Activated CD8-positive, alpha-beta memory T cell treated with anti-CD3 and anti-CD28 coated beads, Interleukin-2, amount 50 U/mL, for 1 hour (primary cell): ENCODE measurements around the gene PCK2.

Source experiments
- DNase-seq: peaks from one replicate; pipeline ENCODE4 v3.0.0-alpha.2; 2020; ENCODE audit errors: extremely low read depth

Gene PCK2

GRCh38 chr14:24136684-24137528 is 42.8 kb downstream of the PCK2 start:
- no peak for DNase-seq

GRCh38 chr14:24137529-24138395 is 43.7 kb downstream of the PCK2 start:
- no peak for DNase-seq

- no peak for DNase-seq
Observed at GRCh38 chr14:24138396-24139271, 44.5 kb downstream of the PCK2 start.

DNA sequence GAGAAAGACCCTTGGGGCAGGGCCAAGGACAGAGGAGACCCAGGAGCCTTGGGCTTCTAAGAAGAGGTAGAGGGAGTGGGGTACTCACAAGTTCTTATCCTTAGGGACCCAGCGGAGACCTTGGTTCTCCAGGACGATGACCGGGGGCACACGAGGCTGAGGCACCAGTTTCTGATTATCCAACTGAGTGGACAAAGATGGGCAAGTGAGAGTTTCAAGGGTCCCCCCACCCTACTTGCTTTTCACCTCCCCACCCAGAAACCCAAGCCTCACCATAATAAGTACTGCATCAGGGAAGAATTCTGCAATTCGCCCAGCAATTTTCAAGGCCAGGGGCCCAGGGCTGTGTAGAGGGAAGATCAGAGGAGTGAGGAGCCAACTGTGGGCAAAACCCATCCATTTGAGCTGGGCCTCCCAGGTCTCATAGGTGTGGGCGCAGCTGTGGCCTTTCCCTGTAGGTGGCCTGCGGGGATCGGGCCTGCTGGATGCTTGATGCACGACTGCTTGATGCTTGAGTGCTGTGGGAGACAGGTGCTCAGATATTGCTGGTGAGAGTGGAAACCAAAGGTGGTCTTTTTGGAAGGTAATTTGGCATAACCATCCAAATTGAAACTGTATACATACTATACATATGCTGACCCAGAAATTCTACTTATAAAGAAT is 45.3 kb downstream of the PCK2 start:
- no peak for DNase-seq

- peak; percentile 99 for DNase-seq
Observed at GRCh38 chr14:24141097-24141880, 47.2 kb downstream of the PCK2 start, which contains the start of gene EMC9. EMC9 (minus strand) TSS chr14:24141591; CDS start chr14:24141304, 287 bp downstream.

DNA sequence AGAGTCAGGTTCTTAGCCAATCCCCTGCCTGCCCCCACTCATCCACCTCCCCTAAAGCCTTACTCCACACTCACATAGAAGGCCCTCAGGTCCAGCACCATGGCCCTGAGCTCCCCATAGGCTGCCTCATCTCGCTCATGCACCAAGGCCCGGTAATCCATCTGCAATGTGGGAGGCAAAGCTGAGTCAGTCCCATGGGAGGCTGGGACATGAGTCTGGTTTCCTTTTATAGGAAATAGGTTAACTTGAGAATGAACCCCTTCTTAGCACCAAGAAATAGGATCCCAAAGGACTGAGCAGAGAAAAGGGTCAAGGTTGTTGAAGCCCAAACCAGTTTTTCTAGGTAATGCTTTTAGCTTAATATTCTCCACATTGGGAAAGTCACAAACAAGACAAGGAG is 49.4 kb downstream of the PCK2 start:
- DNase-seq = no peak

DNA sequence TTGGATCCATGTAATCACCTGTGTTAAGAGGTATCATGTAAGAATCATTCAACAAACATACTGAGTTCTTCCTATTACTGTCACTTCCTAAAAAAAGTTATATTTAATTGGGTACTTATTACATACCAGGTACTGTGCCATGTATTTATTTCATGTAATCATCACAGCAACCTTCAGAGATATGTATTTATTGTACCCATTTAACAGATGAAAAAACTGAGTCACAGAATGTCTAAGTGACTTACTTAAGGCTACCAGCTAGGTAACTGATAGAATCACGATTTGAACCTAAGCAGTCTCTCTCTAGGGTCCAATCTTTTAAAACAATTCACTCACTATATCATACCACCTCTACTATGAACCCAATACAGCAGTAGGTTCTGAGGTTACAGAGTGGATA is 50.3 kb downstream of the PCK2 start:
- DNase-seq = no peak

DNA sequence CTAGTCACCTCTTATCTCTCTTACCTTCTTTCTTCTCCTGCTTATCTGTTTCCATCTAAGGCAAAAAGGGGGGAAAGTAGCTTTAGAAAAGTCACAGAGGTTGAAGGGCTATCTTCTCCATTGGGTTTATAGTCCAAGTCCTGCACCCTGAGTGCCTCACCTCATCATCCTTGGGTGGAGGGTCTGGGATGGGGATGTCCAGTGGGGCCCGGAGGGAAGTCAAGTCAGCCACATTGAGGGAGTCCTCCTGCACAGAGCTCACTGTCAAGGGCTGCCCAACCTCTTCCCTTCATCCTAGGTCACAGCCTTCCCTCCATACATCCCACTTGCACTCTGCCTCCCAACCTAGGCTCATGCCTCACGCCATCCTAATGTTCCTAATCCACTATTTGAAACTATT is 51.1 kb downstream of the PCK2 start:
- no peak for DNase-seq

DNA sequence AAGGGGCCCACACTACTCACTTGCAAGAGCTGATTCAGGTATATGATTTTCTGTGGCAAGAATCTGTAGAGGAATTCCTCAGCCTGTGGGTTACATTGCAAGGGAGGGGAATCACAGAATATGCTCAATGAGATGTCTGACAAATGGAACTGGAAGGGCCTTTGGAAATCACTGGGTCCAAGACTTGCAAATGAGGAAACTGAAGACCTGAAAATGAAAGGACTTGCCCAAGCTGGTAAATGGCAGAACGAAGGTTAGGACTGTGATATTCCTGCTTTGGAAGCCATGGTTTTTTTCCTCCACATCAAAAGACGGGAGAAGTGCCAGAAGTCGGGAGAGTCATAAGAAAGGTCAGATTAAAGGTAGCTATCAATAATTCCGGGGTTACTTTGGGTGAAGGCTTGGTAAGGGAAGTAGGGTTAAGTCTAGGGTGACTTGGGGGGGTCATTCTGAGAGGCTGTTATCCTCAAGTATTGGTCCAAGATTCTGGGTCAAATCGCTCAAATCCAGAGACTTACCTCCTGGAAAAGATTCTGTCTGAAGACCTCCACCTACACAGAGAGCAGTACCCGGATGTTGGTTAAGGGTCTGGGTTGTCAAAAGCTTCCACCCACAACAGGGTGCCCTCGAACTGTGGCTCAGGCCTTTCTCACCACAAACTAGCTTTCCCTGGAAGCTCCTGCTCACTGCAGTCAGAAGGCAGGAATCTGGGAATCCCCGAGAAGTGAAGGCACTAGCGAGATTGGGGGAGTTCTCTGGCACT is 51.8 kb downstream of the PCK2 start:
- no peak for DNase-seq

- peak; percentile 48 for DNase-seq
Observed at GRCh38 chr14:24146453-24146977, 52.4 kb downstream of the PCK2 start, which contains the start of gene PSME2. PSME2 (minus strand) TSS chr14:24146610; CDS start chr14:24146581, 29 bp downstream.

DNA sequence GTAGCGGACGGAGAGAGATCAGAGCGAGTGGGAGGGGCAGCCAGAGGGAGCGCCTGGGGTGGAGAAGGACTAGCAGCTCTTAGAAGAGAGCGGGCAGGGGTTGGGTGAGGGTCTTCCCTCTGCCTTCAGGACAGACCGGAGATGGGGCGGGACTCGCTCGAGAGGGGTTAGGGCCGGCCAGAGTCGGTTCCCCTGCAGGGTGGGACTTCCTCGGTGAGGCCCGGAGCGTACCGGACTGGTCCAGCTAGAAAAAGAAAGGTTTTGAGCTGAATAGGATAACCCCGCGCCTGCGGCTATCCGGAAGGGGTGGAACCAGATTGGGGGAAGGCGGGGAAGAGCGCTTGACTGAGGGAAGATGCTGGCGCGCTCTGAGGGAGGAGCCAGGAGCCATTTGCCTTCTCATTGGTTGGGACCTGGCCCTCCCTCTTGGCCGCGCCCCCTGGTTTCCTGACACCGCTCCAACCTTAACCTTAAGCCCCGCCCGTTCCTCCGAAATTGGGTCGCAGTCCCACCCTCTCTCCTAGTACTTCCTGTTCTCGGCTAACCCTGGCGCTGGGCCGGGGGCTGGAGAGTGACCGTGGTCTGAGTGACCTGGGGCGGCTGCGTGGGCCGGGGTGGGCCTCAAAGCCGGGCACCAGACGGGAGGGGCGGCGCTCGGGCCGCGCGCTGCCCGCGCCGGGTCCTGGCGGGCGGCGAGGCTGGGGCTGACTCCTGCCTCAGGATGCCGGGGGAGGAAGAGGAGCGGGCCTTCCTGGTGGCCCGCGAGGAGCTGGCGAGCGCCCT is 53.1 kb downstream of the PCK2 start, which contains the start of gene RNF31:
RNF31 (plus strand) TSS at position 521 of the 783 bp plus-strand sequence; CDS start at position 722, 201 bp downstream.
- peak; percentile 93 for DNase-seq

GRCh38 chr14:24147761-24148428 is 53.8 kb downstream of the PCK2 start:
- DNase-seq = no peak

- DNase-seq = no peak
Observed at GRCh38 chr14:24149302-24149969, 55.3 kb downstream of the PCK2 start.

DNA sequence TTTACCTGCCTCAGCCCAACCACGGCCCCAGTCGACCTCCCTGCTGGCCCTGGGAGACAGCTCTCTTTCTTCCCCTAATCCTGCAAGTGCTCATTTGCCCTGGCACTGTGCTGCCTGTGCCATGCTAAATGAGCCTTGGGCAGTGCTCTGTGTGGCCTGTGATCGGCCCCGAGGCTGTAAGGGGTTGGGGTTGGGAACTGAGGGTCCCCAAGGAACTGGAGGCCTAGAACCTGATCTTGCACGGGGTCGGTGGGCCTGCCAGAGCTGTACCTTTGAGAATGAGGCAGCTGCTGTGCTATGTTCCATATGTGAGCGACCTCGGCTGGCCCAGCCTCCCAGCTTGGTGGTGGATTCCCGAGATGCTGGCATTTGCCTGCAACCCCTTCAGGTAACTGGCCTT is 56.0 kb downstream of the PCK2 start:
- no peak for DNase-seq

- DNase-seq = no peak
Observed at GRCh38 chr14:24150567-24150966, 56.5 kb downstream of the PCK2 start.

DNA sequence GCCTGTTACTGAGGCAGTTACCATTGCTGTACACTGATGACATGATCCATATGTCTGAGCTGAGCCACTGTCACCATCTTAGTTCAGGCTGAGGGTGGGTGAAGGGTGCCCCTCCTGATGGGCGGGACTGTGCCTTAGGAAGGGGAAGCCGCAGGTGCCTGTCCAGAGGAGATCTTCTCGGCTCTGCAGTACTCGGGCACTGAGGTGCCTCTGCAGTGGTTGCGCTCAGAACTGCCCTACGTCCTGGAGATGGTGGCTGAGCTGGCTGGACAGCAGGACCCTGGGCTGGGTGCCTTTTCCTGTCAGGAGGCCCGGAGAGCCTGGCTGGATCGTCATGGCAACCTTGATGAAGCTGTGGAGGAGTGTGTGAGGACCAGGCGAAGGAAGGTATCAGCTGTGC is 56.9 kb downstream of the PCK2 start:
- DNase-seq = no peak

DNA sequence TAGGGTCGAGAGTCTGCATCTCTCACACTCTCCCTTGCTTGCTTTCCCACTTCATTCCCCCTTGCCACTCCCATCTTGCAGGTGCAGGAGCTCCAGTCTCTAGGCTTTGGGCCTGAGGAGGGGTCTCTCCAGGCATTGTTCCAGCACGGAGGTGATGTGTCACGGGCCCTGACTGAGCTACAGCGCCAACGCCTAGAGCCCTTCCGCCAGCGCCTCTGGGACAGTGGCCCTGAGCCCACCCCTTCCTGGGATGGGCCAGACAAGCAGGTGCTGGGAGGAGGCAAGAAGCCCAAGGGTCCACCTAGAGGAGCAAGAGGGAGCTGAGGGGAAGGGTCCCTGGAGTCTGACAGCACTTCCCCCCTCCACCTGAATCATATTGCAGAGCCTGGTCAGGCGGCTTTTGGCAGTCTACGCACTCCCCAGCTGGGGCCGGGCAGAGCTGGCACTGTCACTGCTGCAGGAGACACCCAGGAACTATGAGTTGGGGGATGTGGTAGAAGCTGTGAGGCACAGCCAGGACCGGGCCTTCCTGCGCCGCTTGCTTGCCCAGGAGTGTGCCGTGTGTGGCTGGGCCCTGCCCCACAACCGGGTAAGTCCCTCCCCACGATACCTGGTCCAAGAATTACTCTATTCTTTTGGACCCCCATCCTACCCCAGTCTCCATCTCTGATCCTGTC is 57.4 kb downstream of the PCK2 start:
- no peak for DNase-seq
